ENCODE data around the gene CCDC3.

DNA sequence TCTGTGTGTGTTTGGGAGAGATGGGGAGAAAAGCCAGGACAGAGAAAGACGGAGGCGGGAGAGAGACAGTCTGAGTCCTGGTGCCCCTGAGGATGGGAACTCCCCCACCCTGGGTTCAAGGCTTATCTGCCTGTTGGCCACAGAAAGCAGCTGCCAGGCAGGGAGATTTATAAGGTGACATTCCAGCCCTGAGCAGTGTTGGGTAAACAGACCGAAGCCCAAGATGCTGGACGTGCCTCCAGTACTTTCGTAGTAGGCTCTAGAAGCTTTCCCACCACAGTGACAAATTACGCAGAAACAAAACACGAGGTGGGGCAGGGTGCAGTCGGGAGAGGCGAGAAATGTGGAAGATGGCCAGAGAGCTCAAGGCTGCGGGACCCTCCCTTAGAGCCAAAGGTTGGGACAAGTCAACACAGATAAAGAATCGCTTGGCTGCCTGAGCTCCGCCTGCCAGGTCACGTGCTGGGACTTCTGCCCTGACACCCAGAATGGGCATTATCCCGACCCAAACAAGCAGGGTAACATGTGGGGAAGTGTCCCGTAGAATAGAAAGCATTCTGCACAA lies 41.1 kb downstream of the CCDC3 start:
- TF ChIP-seq POLR2A (IDR thresholded peaks at IDR 0.05) (no peak), CTCF (IDR thresholded peaks at IDR 0.05) (no peak)
